ENCODE measurements around the gene FSTL5.

FSTL5 gene

DNA sequence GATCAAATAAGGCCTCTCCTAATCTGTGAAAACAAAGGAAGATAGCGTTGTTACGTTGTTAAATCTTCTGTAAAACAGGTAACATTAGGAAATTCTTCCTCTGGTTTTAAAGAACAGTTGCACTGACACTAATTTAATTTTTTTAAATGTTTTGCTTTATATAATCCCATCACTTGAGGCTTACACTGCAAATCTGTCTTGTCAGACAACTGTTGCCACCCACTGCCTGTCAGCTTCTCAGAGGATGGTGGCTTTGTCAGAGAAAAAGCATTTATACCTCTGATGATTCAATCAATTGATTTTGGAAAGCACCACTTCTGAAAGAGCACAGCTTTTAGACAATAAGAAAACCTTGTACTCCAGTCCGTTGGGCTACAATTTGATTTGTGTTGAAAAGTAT, 799.1 kb downstream of the FSTL5 start:
- 83% methylated on average over 3 of the region's 3 CpGs for WGBS
- no peaks in the 10 kb centered on the region for H3K27me3 ChIP-seq (ENCODE audit: insufficient read depth, low read length)
- H3K9me3 ChIP-seq (ENCODE audit: insufficient read depth, low read depth, low read length), result no peaks in the 10 kb centered on the region
- H3K27ac ChIP-seq (ENCODE audit: low read depth, low read length), result no peak overlapping the region
- H3K36me3 ChIP-seq (ENCODE audit: insufficient read depth, low read length), result no peaks in the 10 kb centered on the region
- H3K4me3 ChIP-seq (ENCODE audit: low read length), result no peak overlapping the region
- no peak overlapping the region for H3K9ac ChIP-seq (ENCODE audit: low read depth, low read length)
- H3K4me1 ChIP-seq (ENCODE audit: insufficient read depth, low read length), result peaks cover 3% of the 10 kb centered on the region; the same call in 1 of the 2 replicates

DNA sequence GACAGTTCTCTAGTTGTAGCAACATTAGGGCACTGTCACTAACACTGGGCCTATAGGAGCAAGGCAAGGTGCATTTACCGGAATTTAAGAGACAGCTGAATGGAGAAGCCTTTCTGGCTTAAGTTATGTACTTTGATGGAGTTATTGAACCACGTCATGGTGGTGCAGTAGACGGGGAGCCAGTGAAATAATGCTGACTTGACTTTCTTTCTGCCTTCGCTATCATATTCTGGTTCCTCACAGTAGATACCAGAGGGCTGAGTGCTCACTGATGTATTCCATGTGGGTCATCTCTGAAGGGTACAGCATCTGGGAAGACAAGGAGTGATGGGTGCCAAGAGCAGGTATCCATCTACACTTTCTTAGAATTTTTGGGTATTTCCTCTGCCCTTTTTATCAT, 802.8 kb downstream of the FSTL5 start:
- Histone ChIP-seq H3K36me3 (ENCODE audit: insufficient read depth, low read length) (no peaks in the 10 kb centered on the region), H3K9ac (ENCODE audit: low read depth, low read length) (no peak overlapping the region), H3K27ac (ENCODE audit: low read depth, low read length) (no peak overlapping the region), H3K4me1 (ENCODE audit: insufficient read depth, low read length) (peaks cover 3% of the 10 kb centered on the region; the same call in 1 of the 2 replicates), H3K4me3 (ENCODE audit: low read length) (no peak overlapping the region), H3K27me3 (ENCODE audit: insufficient read depth, low read length) (no peaks in the 10 kb centered on the region), H3K9me3 (ENCODE audit: insufficient read depth, low read depth, low read length) (no peaks in the 10 kb centered on the region)
- 93% methylated on average over 4 of the region's 4 CpGs for WGBS

DNA sequence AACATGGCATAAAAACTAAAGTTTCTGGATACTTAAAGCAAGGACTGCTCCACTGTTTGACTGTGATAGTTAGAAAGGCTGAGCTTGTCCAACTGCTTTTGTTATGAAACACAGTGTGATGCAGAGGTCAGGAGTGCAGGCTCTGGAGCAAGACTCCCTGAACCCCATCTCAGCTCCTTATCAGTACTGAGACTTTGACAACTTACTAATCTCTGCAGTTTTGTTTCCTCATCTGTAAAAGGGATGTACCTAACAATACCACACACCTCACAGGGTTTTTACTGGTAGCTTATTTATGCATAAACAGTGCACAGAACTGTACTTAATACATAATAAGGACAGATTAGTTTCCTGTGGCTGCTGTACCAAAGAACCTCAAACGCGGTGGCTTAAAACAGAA, 804.3 kb downstream of the FSTL5 start:
- Histone ChIP-seq H3K9ac (ENCODE audit: low read depth, low read length) (no peak overlapping the region), H3K4me3 (ENCODE audit: low read length) (no peak overlapping the region), H3K36me3 (ENCODE audit: insufficient read depth, low read length) (no peaks in the 10 kb centered on the region), H3K4me1 (ENCODE audit: insufficient read depth, low read length) (peaks cover 3% of the 10 kb centered on the region; the same call in 1 of the 2 replicates), H3K9me3 (ENCODE audit: insufficient read depth, low read depth, low read length) (no peaks in the 10 kb centered on the region), H3K27ac (ENCODE audit: low read depth, low read length) (no peak overlapping the region), H3K27me3 (ENCODE audit: insufficient read depth, low read length) (no peaks in the 10 kb centered on the region)
- WGBS, result 94% methylated on average over 2 of the region's 2 CpGs

DNA sequence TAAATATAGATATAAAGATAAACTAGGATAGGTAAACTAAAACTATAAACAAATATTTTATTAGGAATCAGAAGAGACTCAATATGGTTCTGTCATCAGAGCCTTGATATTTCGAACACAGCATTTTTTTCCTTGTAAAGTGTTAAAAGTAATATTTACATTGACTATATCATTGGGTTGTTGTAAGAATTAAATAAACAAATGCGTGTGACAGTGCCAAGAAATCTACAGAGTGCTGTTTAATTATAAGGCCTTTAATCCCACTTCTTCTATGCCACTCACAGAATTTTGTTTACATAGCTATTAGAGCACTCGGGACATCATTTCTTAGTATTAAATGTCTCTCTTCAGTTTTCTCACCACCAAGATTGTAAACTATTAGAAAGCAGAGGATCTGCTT, 807.4 kb downstream of the FSTL5 start:
- no peak overlapping the region for H3K4me3 ChIP-seq (ENCODE audit: low read length)
- no peak overlapping the region for H3K9ac ChIP-seq (ENCODE audit: low read depth, low read length)
- H3K27me3 ChIP-seq (ENCODE audit: insufficient read depth, low read length), result no peaks in the 10 kb centered on the region
- no peaks in the 10 kb centered on the region for H3K9me3 ChIP-seq (ENCODE audit: insufficient read depth, low read depth, low read length)
- H3K36me3 ChIP-seq (ENCODE audit: insufficient read depth, low read length), result no peaks in the 10 kb centered on the region
- 83% methylated on average over 1 of the region's 3 CpGs for WGBS
- no peaks in the 10 kb centered on the region for H3K4me1 ChIP-seq (ENCODE audit: insufficient read depth, low read length)
- no peak overlapping the region for H3K27ac ChIP-seq (ENCODE audit: low read depth, low read length)

DNA sequence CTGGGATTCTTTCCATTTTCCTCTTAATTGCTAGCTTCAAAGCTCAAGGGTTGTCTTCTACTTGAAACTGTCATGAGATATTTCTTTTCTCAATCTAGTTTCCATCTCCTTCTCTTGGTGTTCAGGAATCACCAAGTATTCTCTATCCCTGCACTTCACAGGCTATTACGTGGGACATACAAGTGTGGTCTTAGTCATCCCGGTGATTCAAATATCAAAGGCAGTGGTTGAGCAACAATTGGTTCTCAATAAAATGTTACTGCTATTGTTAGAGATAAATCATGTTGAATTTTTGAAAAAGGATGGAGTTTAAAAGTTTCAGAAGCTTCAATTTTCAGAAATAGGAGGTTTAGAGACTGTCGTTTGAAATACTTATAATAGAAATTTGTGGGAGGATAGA, 812.9 kb downstream of the FSTL5 start:
- no peaks in the 10 kb centered on the region for H3K9me3 ChIP-seq (ENCODE audit: insufficient read depth, low read depth, low read length)

DNA sequence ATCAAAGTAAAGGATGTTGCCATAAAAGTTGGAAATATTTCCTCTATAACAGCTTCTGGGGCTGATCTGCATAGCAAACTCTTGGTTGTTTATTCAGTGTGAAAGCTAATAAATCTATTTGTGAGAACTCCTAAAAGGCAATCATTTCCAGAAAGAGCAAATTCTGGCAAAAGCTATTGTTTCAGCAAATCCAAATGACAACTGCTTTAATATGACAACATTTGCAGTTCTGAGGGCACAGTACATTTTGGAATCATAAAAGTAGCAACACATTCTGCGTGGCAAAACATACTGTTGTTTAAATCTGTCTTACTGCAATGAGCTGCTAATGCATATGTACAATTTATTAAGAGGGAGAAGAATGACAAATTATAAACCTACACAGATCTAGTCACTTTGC, 818.1 kb downstream of the FSTL5 start:
- H3K36me3 ChIP-seq (ENCODE audit: insufficient read depth, low read length), result no peaks in the 10 kb centered on the region
- no peak overlapping the region for H3K9ac ChIP-seq (ENCODE audit: low read depth, low read length)
- no peaks in the 10 kb centered on the region for H3K27me3 ChIP-seq (ENCODE audit: insufficient read depth, low read length)
- no peak overlapping the region for H3K4me3 ChIP-seq (ENCODE audit: low read length)
- no peaks in the 10 kb centered on the region for H3K9me3 ChIP-seq (ENCODE audit: insufficient read depth, low read depth, low read length)
- H3K4me1 ChIP-seq (ENCODE audit: insufficient read depth, low read length), result no peaks in the 10 kb centered on the region
- H3K27ac ChIP-seq (ENCODE audit: low read depth, low read length), result no peak overlapping the region
- no CpG with 5 or more reads among the region's 1 CpG for WGBS

More for the DNA sequence above, 812.9 kb downstream of the FSTL5 start:
- Histone ChIP-seq H3K36me3 (ENCODE audit: insufficient read depth, low read length) (no peaks in the 10 kb centered on the region), H3K4me1 (ENCODE audit: insufficient read depth, low read length) (no peaks in the 10 kb centered on the region), H3K9ac (ENCODE audit: low read depth, low read length) (no peak overlapping the region), H3K4me3 (ENCODE audit: low read length) (no peak overlapping the region), H3K27me3 (ENCODE audit: insufficient read depth, low read length) (no peaks in the 10 kb centered on the region), H3K27ac (ENCODE audit: low read depth, low read length) (no peak overlapping the region)
- 94% methylated on average over 3 of the region's 3 CpGs for WGBS

DNA sequence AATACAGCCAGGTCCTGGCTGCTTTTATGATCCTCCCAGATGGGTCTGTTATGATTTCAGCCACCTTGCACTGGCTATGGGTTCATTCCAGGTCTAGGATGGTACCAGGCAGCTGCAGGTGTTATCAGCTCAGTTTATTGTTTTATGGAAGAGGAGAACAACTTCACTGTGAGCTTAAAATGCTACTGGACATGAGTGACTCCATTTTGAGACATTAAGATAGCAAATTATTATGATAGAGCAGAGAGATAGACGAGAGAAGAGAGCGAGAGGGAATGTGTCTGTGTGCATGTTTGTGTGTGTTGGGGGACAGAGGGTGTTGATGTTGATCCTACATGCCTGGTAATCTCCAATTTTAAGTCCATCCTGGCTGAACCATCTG, 820.2 kb downstream of the FSTL5 start:
- 96% methylated on average over 2 of the region's 2 CpGs for WGBS
- Histone ChIP-seq H3K36me3 (ENCODE audit: insufficient read depth, low read length) (no peaks in the 10 kb centered on the region), H3K27me3 (ENCODE audit: insufficient read depth, low read length) (no peaks in the 10 kb centered on the region), H3K4me1 (ENCODE audit: insufficient read depth, low read length) (no peaks in the 10 kb centered on the region), H3K9ac (ENCODE audit: low read depth, low read length) (no peak overlapping the region), H3K9me3 (ENCODE audit: insufficient read depth, low read depth, low read length) (no peaks in the 10 kb centered on the region), H3K27ac (ENCODE audit: low read depth, low read length) (no peak overlapping the region), H3K4me3 (ENCODE audit: low read length) (no peak overlapping the region)

DNA sequence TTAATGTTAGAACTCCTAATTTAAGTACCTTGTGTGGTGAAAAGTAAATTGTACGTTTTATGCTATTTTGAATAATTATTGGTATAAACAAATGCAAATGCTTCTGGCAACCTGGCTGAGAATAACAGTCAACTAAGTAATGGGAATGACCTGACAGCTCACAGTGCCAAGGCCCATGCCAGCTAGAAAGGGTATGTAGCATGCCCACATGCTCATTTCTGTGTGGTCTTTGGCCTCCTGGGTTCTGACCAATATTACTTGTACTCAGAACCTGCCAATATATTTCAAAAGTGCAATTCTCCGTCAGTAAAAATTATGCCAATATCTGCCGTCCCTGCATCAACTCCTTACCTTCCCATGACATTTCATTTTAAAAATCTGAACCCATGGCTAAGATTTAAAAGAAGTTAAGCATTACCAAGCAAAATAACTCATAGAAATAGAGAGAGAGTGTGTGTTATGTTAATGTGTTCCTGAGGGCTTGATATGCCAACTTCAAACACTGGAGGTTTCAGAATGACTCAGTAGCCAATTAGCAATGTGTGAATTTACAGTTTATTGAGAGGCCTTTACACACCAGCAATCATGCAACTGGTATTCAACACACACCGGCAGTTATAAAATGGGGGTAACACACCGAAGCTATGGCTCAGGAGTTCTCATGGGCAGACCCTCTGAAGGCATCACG, 820.8 kb downstream of the FSTL5 start:
- no peak overlapping the region for H3K27ac ChIP-seq (ENCODE audit: low read depth, low read length)
- no peaks in the 10 kb centered on the region for H3K36me3 ChIP-seq (ENCODE audit: insufficient read depth, low read length)
- WGBS, result 92% methylated on average over 6 of the region's 6 CpGs
- H3K27me3 ChIP-seq (ENCODE audit: insufficient read depth, low read length), result no peaks in the 10 kb centered on the region
- no peaks in the 10 kb centered on the region for H3K9me3 ChIP-seq (ENCODE audit: insufficient read depth, low read depth, low read length)
- H3K9ac ChIP-seq (ENCODE audit: low read depth, low read length), result no peak overlapping the region
- H3K4me1 ChIP-seq (ENCODE audit: insufficient read depth, low read length), result no peaks in the 10 kb centered on the region
- H3K4me3 ChIP-seq (ENCODE audit: low read length), result no peak overlapping the region

DNA sequence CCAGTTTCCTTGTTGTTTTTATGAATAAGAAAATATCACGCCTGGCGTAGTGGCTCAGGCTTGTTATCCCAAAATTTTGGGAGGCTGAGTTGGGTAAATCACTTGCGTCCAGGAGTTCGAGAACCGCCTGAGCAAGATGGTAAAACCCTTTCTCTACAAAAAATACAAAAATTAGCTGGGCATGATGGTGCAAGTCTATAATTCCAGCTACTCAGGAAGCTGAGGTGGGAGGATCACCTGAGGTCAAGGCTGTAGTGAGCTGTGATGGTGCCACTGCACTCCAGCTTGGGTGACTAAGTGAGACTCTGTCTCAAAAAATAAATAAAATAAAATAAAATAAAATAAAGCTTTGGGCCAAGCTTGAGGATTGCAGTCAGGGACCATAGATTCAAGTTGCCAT, 827.2 kb downstream of the FSTL5 start:
- 96% methylated on average over 5 of the region's 5 CpGs for WGBS
- Histone ChIP-seq H3K9ac (ENCODE audit: low read depth, low read length) (no peak overlapping the region), H3K27ac (ENCODE audit: low read depth, low read length) (no peak overlapping the region)

DNA sequence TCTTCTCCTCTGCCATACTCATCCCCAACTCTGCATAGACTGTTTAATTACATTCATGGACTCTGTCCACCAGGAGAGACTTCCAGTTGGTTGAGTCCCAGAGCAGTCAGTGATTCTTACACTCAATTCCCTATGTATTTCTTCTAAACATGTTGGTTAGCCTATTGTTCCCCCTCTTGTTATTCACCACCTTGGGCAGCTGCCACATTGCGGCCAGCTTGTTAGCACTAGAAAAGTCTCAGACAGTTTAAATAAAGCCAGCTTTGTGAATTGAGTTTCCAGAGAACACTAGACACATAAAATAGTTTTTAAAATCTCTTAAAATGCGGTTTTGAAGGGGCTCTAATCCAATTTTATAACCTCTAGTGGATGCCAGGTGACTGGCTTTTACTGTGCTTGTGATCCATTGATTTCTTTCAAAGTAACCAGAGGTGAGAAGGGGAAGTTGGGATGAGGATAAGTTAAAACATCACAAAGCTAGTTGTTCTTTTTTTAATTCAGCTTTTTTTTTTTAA, 827.7 kb downstream of the FSTL5 start:
- Histone ChIP-seq H3K36me3 (ENCODE audit: insufficient read depth, low read length) (no peaks in the 10 kb centered on the region), H3K27ac (ENCODE audit: low read depth, low read length) (no peak overlapping the region), H3K9ac (ENCODE audit: low read depth, low read length) (no peak overlapping the region), H3K4me3 (ENCODE audit: low read length) (no peak overlapping the region), H3K9me3 (ENCODE audit: insufficient read depth, low read depth, low read length) (no peaks in the 10 kb centered on the region), H3K4me1 (ENCODE audit: insufficient read depth, low read length) (no peaks in the 10 kb centered on the region), H3K27me3 (ENCODE audit: insufficient read depth, low read length) (no peaks in the 10 kb centered on the region)
- WGBS, result 85% methylated on average over 1 of the region's 2 CpGs

More for the DNA sequence above, 827.2 kb downstream of the FSTL5 start:
- Histone ChIP-seq H3K27me3 (ENCODE audit: insufficient read depth, low read length) (no peaks in the 10 kb centered on the region), H3K4me3 (ENCODE audit: low read length) (no peak overlapping the region), H3K4me1 (ENCODE audit: insufficient read depth, low read length) (no peaks in the 10 kb centered on the region), H3K9me3 (ENCODE audit: insufficient read depth, low read depth, low read length) (no peaks in the 10 kb centered on the region), H3K36me3 (ENCODE audit: insufficient read depth, low read length) (no peaks in the 10 kb centered on the region)
